IMR-90 (cell line): ENCODE measurements around the gene KCTD13. TPM values are rescaled to one million over a fixed set of nuclear protein-coding genes. Genes with fewer than 3 reads are reported as not detected.

Source experiments
- ATAC-seq: fragments of 200-7000 bp; cut with Tn5 transposase; 2 replicates; pipeline ENCODE4 v1.9.1; 2020; ENCODE audit warnings: low read depth, mild to moderate bottlenecking, moderate library complexity
- BruUV-seq: library from RNA; stranded (reverse); fragments of 400-500 nt; replicated peaks from 2 replicates; lab custom pipeline; 2021; lab: Mats Ljungman, UMichigan
- CTCF ChIA-PET: fragments of 300-600 bp; formaldehyde crosslinking; extraction: SDS; loops from one replicate; lab custom pipeline; 2021; ENCODE audit warnings: antibody characterized with exemption; lab: Yijun Ruan, JAX
- POLR2A ChIA-PET: fragments of 300-600 bp; sonication (Branson Sonifier 250); formaldehyde crosslinking; loops from one replicate; lab custom pipeline; 2022; ENCODE audit warnings: antibody characterized with exemption; ENCODE audit not compliant: unreplicated experiment; lab: Charles Lee
- DNase-seq: peaks from one replicate; pipeline ENCODE4 v3.0.0; 2013
- H2AFZ ChIP-seq: replicated peaks from 2 replicates; pipeline ENCODE3; 2013; ENCODE audit warnings: low read length, mild to moderate bottlenecking; ENCODE audit not compliant: poor library complexity
- H2AK5ac ChIP-seq: 2 replicates; pipeline ENCODE4 v1.6.1; 2013; ENCODE audit warnings: low read depth, low read length, inconsistent platforms
- H2AK9ac ChIP-seq: replicated peaks from 2 replicates; pipeline ENCODE3; 2013; ENCODE audit warnings: mild to moderate bottlenecking, low read depth, low read length, moderate library complexity; ENCODE audit not compliant: poor library complexity
- H2BK120ac ChIP-seq: 2 replicates; pipeline ENCODE4 v1.6.1; 2013; ENCODE audit warnings: low read depth, low read length, inconsistent platforms
- H2BK15ac ChIP-seq: 3 replicates; pipeline ENCODE4 v1.6.1; 2013; ENCODE audit warnings: low read depth, low read length, inconsistent platforms
- H2BK20ac ChIP-seq: 2 replicates; pipeline ENCODE4 v1.6.1; 2013; ENCODE audit warnings: low read depth, mild to moderate bottlenecking, inconsistent platforms, low read length, moderate library complexity
- H2BK5ac ChIP-seq: 2 replicates; pipeline ENCODE4 v1.6.1; 2013; ENCODE audit warnings: mild to moderate bottlenecking, low read depth, low read length, inconsistent platforms; ENCODE audit not compliant: poor library complexity, severe bottlenecking
- H3K14ac ChIP-seq: replicated peaks from 2 replicates; pipeline ENCODE4 v1.6.1; 2013; ENCODE audit warnings: low read depth, low read length, inconsistent platforms
- H3K18ac ChIP-seq: 2 replicates; pipeline ENCODE4 v1.6.1; 2013; ENCODE audit warnings: low read depth, low read length, control low read depth
- H3K23ac ChIP-seq: 2 replicates; pipeline ENCODE4 v1.6.1; 2013; ENCODE audit warnings: low read depth, low read length, inconsistent platforms
- H3K27ac ChIP-seq: 2 replicates; pipeline ENCODE4 v1.5.1; 2013; ENCODE audit warnings: mild to moderate bottlenecking, control low read depth, low read length; ENCODE audit not compliant: insufficient read depth
- H3K27me3 ChIP-seq: 2 replicates; pipeline ENCODE4 v1.6.1; 2013; ENCODE audit warnings: low read length; ENCODE audit not compliant: control insufficient read depth, insufficient read depth
- H3K36me3 ChIP-seq: 2 replicates; pipeline ENCODE4 v1.6.1; 2013; ENCODE audit warnings: low read length, mixed read lengths; ENCODE audit not compliant: control insufficient read depth, insufficient read depth
- H3K4ac ChIP-seq: 2 replicates; pipeline ENCODE4 v1.6.1; 2013; ENCODE audit warnings: low read depth, low read length, inconsistent platforms
- H3K4me1 ChIP-seq: 2 replicates; pipeline ENCODE4 v1.6.1; 2013; ENCODE audit warnings: low read length, mixed read lengths; ENCODE audit not compliant: control insufficient read depth, insufficient read depth
- H3K4me2 ChIP-seq: 2 replicates; pipeline ENCODE4 v1.6.1; 2013; ENCODE audit warnings: low read depth, mild to moderate bottlenecking, control low read depth, low read length, moderate library complexity
- H3K4me3 ChIP-seq: 2 replicates; pipeline ENCODE4 v1.5.1; 2013; ENCODE audit warnings: low read depth, mild to moderate bottlenecking, control low read depth, low read length, moderate library complexity; ENCODE audit not compliant: insufficient read depth
- H3K56ac ChIP-seq: 2 replicates; pipeline ENCODE4 v1.6.1; 2013; ENCODE audit warnings: low read length, inconsistent platforms; ENCODE audit not compliant: insufficient read depth; ENCODE audit errors: extremely low read depth
- H3K79me1 ChIP-seq, 2 experiments: 2 replicates each; pipeline ENCODE4 v1.6.1; 2013; ENCODE audit warnings: low read length in 2 of 2, inconsistent platforms in 1 of 2, low read depth in 1 of 2
- H3K9ac ChIP-seq: 2 replicates; pipeline ENCODE4 v1.6.1; 2013; ENCODE audit warnings: low read depth, low read length, control low read depth
- H3K9me1 ChIP-seq: 2 replicates; pipeline ENCODE4 v1.6.1; 2013; ENCODE audit warnings: low read length, inconsistent platforms; ENCODE audit not compliant: insufficient read depth
- H3K9me3 ChIP-seq: 2 replicates; pipeline ENCODE4 v1.6.1; 2013; ENCODE audit warnings: low read length; ENCODE audit not compliant: control insufficient read depth, insufficient read depth
- H4K20me1 ChIP-seq: 2 replicates; pipeline ENCODE4 v1.6.1; 2013; ENCODE audit warnings: low read length, inconsistent platforms; ENCODE audit not compliant: insufficient read depth
- H4K5ac ChIP-seq: 2 replicates; pipeline ENCODE4 v1.6.1; 2013; ENCODE audit warnings: mild to moderate bottlenecking, low read depth, low read length, control low read depth
- H4K8ac ChIP-seq, 2 experiments: 2 replicates each; pipeline ENCODE4 v1.6.1; 2013; ENCODE audit warnings: low read depth in 2 of 2, low read length in 2 of 2, control low read depth in 1 of 2, inconsistent platforms in 1 of 2
- H4K91ac ChIP-seq: 2 replicates; pipeline ENCODE4 v1.6.1; 2013; ENCODE audit warnings: low read depth, low read length, inconsistent platforms; ENCODE audit not compliant: insufficient read depth
- BHLHE40 ChIP-seq: fragments of 150-350 bp; IDR thresholded peaks from 2 replicates; pipeline ENCODE4 v1.6.1; 2016; ENCODE audit warnings: mild to moderate bottlenecking, low read depth, low read length
- CHD1 ChIP-seq: IDR thresholded peaks from 2 replicates; pipeline ENCODE4 v1.6.1; 2012; ENCODE audit warnings: low read depth, low read length, improper control_type of control experiment
- CTCF ChIP-seq: conservative IDR thresholded peaks from 2 replicates; pipeline ENCODE4 v1.5.1; 2012; ENCODE audit warnings: mild to moderate bottlenecking, low read depth, low read length, improper control_type of control experiment
- ELK1 ChIP-seq: fragments of 150-350 bp; IDR thresholded peaks from 2 replicates; pipeline ENCODE4 v1.6.1; 2016; ENCODE audit warnings: low read depth, mild to moderate bottlenecking, low read length, moderate library complexity, borderline replicate concordance
- FOS ChIP-seq: fragments of 150-350 bp; IDR thresholded peaks from 2 replicates; pipeline ENCODE4 v1.6.1; 2016; ENCODE audit warnings: low read depth, low read length
- MAFK ChIP-seq: IDR thresholded peaks from 2 replicates; pipeline ENCODE4 v1.6.1; 2012; ENCODE audit warnings: low read depth, low read length, improper control_type of control experiment
- MAZ ChIP-seq: IDR thresholded peaks from 2 replicates; pipeline ENCODE4 v1.6.1; 2012; ENCODE audit warnings: low read depth, mild to moderate bottlenecking, low read length, improper control_type of control experiment, moderate library complexity, borderline replicate concordance
- MXI1 ChIP-seq: IDR thresholded peaks from 2 replicates; pipeline ENCODE4 v1.6.1; 2012; ENCODE audit warnings: low read depth, mild to moderate bottlenecking, low read length, moderate library complexity, borderline replicate concordance
- POLR2A ChIP-seq: IDR thresholded peaks from 2 replicates; pipeline ENCODE4 v1.6.1; 2012; ENCODE audit warnings: mild to moderate bottlenecking, low read depth, low read length
- RAD21 ChIP-seq: IDR thresholded peaks from 2 replicates; pipeline ENCODE4 v1.6.1; 2012; ENCODE audit warnings: low read length, improper control_type of control experiment
- RFX5 ChIP-seq: IDR thresholded peaks from 2 replicates; pipeline ENCODE4 v1.8.0; 2012; ENCODE audit warnings: low read depth, mild to moderate bottlenecking, low read length, moderate library complexity
- SMC3 ChIP-seq: fragments of 150-350 bp; IDR thresholded peaks from 2 replicates; pipeline ENCODE4 v1.6.1; 2016; ENCODE audit warnings: low read depth, mild to moderate bottlenecking, antibody characterized with exemption, low read length, moderate library complexity
- WGBS, 2 experiments: methylation state at CpG; one replicate each; pipeline versions ENCODE4 v1.1.5 to v1.1.7; 2013; ENCODE audit warnings: missing lambda C conversion rate in 2 of 2; ENCODE audit not compliant: insufficient read length in 1 of 2; ENCODE audit errors: extremely low coverage in 2 of 2; 5-methylcytosine and 5-hydroxymethylcytosine counted together
- dilution Hi-C: fragments of 300-500 bp; cut with HindIII; formaldehyde crosslinking; loops from one replicate; pipeline ENCODE4 v1.14.3; 2018; ENCODE audit warnings: low sequenced_read_pairs; ENCODE audit not compliant: unreplicated experiment
- in situ Hi-C: fragments of 300-500 bp; cut with MboI; formaldehyde crosslinking; loops from 3 replicates; pipeline ENCODE4 v1.14.3; 2019; ENCODE audit warnings: low sequenced_read_pairs, inconsistent platforms, mixed read lengths
- intact Hi-C: fragments of 100-400 bp; cut with micrococcal nuclease; formaldehyde crosslinking; loops from 2 replicates; pipeline ENCODE4 v1.10.0; 2022
- polyA plus RNA-seq, 3 experiments: library from polyadenylated mRNA; depleted of rRNA; stranded (reverse); fragments of >200 nt; gene quantifications; 2 replicates each; pipeline ENCODE4 v1.2.3, GENCODE V29; 2012; ENCODE audit warnings: low replicate concordance in 1 of 3
- total RNA-seq: library from RNA; depleted of rRNA; stranded (reverse); fragments of >200 nt; gene quantifications from 2 replicates; pipeline ENCODE4 v1.2.3, GENCODE V29; 2012
- TF ChIP-seq, protein P1 (sequence below): fragments of 150-350 bp; IDR thresholded peaks from 2 replicates; pipeline ENCODE4 v1.6.1; 2017; ENCODE audit warnings: mild to moderate bottlenecking, antibody characterized with exemption, low read length, low read depth

The KCTD13 gene
- total and polyA plus RNA-seq, 2 of the 4 experiments (the other 2 are of a cell fraction), result 4.1 to 20.7 TPM

- peaks cover 6% of the 10 kb centered on the region; the same call in 1 of the 2 replicates for H4K20me1 ChIP-seq
- no peak overlapping the region for H3K23ac ChIP-seq
- no peak overlapping the region for H3K14ac ChIP-seq
- no peak overlapping the region for H4K91ac ChIP-seq
- H3K27ac ChIP-seq, result no peak overlapping the region
- peak overlapping the region; percentile 32 for H2AFZ ChIP-seq
- no peak overlapping the region for H3K18ac ChIP-seq
- no peaks in the 10 kb centered on the region for H3K9me3 ChIP-seq
- POLR2A ChIA-PET, result no interaction called here
- BruUV-seq, result no TSS peak
- H3K4me3 ChIP-seq, result no peak overlapping the region
- in situ Hi-C loops (no loop called here), intact Hi-C loops (no loop called here), dilution Hi-C loops (no loop called here)
- H3K9ac ChIP-seq, result no peak overlapping the region
- no peak overlapping the region for H3K4me2 ChIP-seq
- H3K4me1 ChIP-seq, result no peaks in the 10 kb centered on the region; the same call in none of the 2 replicates
- peak overlapping the region; percentile 42 for H2AK9ac ChIP-seq
- no peak overlapping the region for H3K56ac ChIP-seq
- DNase-seq (no peak), ATAC-seq (no peak)
- H2BK120ac ChIP-seq, result no peak overlapping the region
- H2AK5ac ChIP-seq, result peak overlapping the region; percentile 9; the same call in 1 of the 2 replicates
- H2BK15ac ChIP-seq, result no peak overlapping the region
- no peak overlapping the region for H2BK5ac ChIP-seq
- 100% methylated on average over 1 of the region's 11 CpGs; no CpG with 5 or more reads in 1 of the 2 experiments for WGBS, 2 experiments
- H3K4ac ChIP-seq, result no peak overlapping the region
- H3K27me3 ChIP-seq, result no peaks in the 10 kb centered on the region
- peaks cover 24% of the 10 kb centered on the region for H3K9me1 ChIP-seq
- no peak overlapping the region for H4K8ac ChIP-seq
- no peak overlapping the region for H4K5ac ChIP-seq
- no peak for TF ChIP-seq RFX5
- TF ChIP-seq BHLHE40, result no peak
- TF ChIP-seq ELK1, result no peak
- TF ChIP-seq CTCF, result no peak
- no peak for TF ChIP-seq POLR2A
- TF ChIP-seq MXI1, result no peak
- no peak for TF ChIP-seq CHD1
- no peak for TF ChIP-seq SMC3
- TF ChIP-seq RAD21, result no peak
- no peak for TF ChIP-seq MAFK
- TF ChIP-seq FOS, result no peak
- no peak for TF ChIP-seq MAZ
- TF ChIP-seq, protein P1, sequence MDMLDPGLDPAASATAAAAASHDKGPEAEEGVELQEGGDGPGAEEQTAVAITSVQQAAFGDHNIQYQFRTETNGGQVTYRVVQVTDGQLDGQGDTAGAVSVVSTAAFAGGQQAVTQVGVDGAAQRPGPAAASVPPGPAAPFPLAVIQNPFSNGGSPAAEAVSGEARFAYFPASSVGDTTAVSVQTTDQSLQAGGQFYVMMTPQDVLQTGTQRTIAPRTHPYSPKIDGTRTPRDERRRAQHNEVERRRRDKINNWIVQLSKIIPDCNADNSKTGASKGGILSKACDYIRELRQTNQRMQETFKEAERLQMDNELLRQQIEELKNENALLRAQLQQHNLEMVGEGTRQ, result no peak
- H2BK20ac ChIP-seq, result no peak overlapping the region
- H3K36me3 ChIP-seq, result peaks cover 14% of the 10 kb centered on the region
- peaks cover 10 to 33% of the 10 kb centered on the region in 2 experiments; a peak in 3 of 4 replicates for H3K79me1 ChIP-seq
- CTCF ChIA-PET, result no interaction called here
These were observed 13.9 kb downstream of the KCTD13 start for GRCh38 chr16:29912087-29912486.
